T-helper 1 cell treated with Interleukin-12 subunit alpha and Interleukin-12 subunit beta and Interleukin-4 antibody, amounts not matched to agents 30 μg/mL and 1 μg/mL, for 36 hours (primary cell): Measurements from ENCODE around the gene FXYD3.

Experiments
- H3K27ac Mint-ChIP-seq: one replicate; pipeline ENCODE4 v1.8.0; 2021; ENCODE audit warnings: mild to moderate bottlenecking, mixed read lengths
- H3K27me3 Mint-ChIP-seq: one replicate; pipeline ENCODE4 v1.8.0; 2021; ENCODE audit warnings: low read depth, mixed read lengths
- H3K36me3 Mint-ChIP-seq: one replicate; pipeline ENCODE4 v1.8.0; 2021; ENCODE audit warnings: low read depth, mixed read lengths
- H3K4me1 Mint-ChIP-seq: one replicate; pipeline ENCODE4 v1.8.0; 2021; ENCODE audit warnings: low read depth, mixed read lengths
- H3K4me3 Mint-ChIP-seq: one replicate; pipeline ENCODE4 v1.8.0; 2021; ENCODE audit warnings: mild to moderate bottlenecking, moderate library complexity, mixed read lengths
- H3K9me3 Mint-ChIP-seq: one replicate; pipeline ENCODE4 v1.8.0; 2021; ENCODE audit warnings: mixed read lengths

Gene FXYD3, protein sequence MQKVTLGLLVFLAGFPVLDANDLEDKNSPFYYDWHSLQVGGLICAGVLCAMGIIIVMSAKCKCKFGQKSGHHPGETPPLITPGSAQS

DNA sequence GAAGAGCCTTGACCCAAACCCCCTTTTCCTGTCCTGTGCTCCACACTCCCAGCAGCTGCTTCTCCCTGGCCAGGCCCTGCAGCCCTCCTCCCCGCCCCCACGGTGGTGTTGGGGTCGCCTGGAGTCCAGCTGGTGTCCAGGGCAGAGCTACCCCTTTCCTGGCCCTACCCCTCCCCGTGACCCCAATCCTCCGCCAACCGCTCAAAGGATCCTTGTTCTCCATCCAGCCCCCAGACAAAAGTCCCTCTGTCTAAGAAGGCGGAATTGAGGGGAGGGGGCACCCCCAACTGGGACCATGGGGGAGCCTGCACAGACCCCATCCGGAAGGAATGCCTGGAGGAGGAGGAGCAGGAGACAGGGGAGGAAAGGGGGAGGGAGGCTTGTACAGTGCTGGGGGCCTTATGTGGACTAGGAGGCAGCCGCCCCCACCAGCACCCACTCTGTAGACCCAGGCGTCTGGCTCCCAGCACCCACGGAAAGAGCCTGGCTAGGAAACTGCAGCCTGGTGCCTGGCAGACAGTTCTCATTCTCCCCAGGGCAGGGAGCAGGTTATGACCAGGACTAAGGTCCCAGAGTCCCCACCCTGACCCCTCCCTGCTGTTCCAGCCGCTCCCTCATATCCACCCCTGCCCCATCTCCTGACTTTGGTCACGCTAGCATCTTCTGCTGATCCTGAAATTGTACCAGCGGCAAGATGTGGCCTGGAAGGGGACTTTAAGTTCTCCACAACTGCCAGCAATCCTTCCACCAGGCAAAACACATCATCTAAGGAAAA, at the start of gene FXYD3:
TSS of gene FXYD3 (plus strand) at position 647 of the 775 bp plus-strand sequence. CDS start 3,554 bp downstream, outside the sequence.
- no peak within 1 kb of the TSS for H3K4me3 Mint-ChIP-seq
- no peak within 1 kb of the TSS for H3K27ac Mint-ChIP-seq
- no peaks in the 10 kb centered on the region for H3K9me3 Mint-ChIP-seq
- peaks cover 10% of the 10 kb centered on the region for H3K27me3 Mint-ChIP-seq
- peaks cover 5% of the 10 kb centered on the region for H3K4me1 Mint-ChIP-seq
- H3K36me3 Mint-ChIP-seq, result no peaks in the 10 kb centered on the region

DNA sequence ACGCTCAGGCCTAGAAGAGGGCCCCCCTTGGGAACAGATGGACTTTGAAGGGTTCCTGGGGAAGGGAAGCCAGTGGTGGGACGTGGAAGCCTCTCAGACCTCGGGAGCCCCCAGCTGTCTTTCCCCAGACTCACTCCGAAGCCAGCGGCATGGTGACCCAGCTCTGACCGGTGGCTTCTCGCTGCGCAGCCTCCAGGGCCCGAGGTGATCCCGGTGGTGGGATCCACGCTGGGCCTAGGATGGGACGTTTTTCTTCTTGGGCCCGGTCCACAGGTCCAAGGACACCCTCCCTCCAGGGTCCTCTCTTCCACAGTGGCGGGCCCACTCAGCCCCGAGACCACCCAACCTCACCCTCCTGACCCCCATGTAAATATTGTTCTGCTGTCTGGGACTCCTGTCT, 49.5 kb upstream of the FXYD3 start:
- Mint-ChIP-seq H3K27me3 (peaks cover 8% of the 10 kb centered on the region), H3K27ac (no peak overlapping the region), H3K9me3 (no peaks in the 10 kb centered on the region), H3K4me3 (no peak overlapping the region), H3K4me1 (peaks cover 7% of the 10 kb centered on the region), H3K36me3 (no peaks in the 10 kb centered on the region)

DNA sequence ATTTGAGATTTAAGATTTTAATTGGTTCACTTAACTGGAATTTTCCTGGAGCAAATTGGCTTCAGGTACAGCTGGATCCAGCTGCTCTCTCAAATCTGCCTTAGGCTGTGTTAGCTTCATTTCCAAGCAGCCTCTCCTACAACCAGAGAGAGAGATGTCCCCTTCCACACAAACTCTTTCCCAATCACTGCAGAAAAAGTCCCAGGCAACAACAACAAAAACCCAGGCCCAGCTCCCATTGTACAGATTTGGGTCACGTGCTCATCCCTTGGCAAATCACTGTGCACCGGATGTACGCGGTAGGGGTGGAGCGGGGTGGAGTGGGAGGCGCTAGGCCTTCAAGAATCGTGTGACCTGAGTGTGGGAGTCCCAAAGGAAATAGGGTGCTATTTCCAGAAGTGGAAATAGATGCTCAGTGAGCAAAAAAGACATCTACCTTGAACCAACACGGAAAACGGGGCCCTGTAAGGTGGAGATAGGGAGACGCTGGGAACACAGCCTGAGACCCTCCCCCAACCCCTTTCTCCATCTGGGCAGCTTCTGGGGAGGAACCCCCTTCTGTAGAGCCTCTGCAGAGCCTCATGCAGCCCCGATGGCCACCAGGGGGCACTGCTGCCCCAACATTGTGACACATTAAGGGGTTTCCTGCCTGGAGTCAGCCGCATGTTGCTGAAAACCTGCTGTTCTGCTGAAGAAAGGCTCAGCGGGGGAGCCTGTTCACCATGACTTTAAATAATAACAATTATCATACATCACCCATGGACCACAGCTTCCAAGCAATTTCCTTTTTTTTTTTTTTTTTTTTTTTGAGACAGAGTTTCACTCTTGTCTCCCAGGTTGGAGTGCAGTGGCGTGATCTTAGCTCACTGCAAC, 48.7 kb upstream of the FXYD3 start:
- Mint-ChIP-seq H3K27ac (peak overlapping the region; percentile 52), H3K4me3 (no peak overlapping the region), H3K9me3 (no peaks in the 10 kb centered on the region), H3K4me1 (peaks cover 7% of the 10 kb centered on the region), H3K27me3 (peaks cover 8% of the 10 kb centered on the region), H3K36me3 (no peaks in the 10 kb centered on the region)

DNA sequence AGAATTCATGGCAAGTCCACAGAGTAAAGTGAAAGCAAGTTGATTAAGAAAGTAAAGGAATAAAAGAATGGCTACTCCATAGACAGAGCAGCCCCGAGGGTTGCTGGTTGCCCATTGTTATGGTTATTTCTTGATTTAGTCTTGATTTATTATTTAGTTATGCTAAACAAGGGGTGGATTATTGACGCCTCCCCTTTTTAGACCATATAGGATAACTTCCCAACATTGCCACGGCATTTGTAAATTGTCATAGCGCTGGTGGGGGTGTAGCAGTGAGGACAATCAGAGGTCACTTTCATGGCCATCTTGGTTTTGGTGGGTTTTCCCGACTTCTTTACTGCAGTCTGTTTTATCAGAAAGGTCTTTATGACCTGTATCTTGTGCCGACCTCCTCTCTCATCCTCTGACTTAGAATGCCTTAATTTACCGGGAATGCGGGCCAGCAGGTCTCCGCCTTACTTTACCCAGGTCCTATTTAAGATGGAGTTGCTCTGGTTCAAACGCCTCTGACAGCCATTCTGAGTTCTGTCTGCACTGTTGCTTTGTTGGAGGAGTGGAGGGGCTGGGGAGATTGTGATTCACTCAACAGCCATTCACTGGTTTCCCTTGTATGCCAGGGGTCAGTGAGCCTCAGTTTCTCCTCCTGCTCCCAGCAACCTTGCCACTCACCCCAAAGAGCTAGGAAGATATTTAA, 46.5 kb upstream of the FXYD3 start:
- Mint-ChIP-seq H3K27me3 (peaks cover 6% of the 10 kb centered on the region), H3K4me1 (peaks cover 7% of the 10 kb centered on the region), H3K4me3 (no peak overlapping the region), H3K27ac (no peak overlapping the region), H3K9me3 (no peaks in the 10 kb centered on the region), H3K36me3 (no peaks in the 10 kb centered on the region)

DNA sequence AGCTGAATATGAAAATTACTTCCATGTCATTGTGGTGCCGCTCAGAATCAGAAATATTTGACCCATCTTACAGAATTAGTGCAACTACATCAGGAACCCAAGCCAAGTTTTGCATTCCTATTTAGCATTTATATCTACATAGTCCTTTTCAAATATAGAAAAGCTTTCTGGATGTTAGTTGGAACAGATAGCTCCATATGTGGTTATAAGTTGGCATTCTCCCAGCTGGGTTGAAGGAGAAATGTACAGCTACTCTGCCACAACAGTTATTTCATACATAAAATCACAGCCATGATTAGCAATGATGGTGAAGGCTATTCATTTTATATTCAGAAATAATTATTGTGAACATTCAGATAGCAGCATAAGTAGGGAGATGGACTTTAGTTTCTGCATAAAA, 45.9 kb upstream of the FXYD3 start:
- no peaks in the 10 kb centered on the region for H3K9me3 Mint-ChIP-seq
- H3K4me1 Mint-ChIP-seq, result peaks cover 7% of the 10 kb centered on the region

DNA sequence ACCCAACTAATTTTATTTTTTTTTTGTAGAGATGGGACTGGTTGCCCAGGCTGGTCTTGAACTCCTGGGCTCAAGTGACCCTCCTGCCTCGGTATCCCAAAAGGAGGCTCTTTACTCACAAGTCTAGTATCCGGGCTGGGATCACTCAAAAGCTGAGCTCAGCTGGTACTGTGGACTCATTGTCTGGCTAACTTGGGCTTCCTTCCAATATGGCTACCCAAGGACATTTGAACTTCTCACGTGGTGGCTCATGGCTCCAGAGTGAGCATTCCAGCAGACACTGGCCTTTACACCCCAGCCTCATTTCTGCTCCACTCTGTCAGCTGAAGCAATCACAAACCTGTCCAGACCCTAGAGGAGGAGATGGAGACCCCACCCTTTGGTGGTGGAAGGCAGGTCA, 45.2 kb upstream of the FXYD3 start:
- no peak overlapping the region for H3K27ac Mint-ChIP-seq
- peaks cover 4% of the 10 kb centered on the region for H3K27me3 Mint-ChIP-seq
- no peaks in the 10 kb centered on the region for H3K36me3 Mint-ChIP-seq
- no peaks in the 10 kb centered on the region for H3K9me3 Mint-ChIP-seq
- H3K4me1 Mint-ChIP-seq, result peaks cover 7% of the 10 kb centered on the region
- no peak overlapping the region for H3K4me3 Mint-ChIP-seq

More for the DNA sequence above, 45.9 kb upstream of the FXYD3 start:
- H3K4me3 Mint-ChIP-seq, result no peak overlapping the region
- no peaks in the 10 kb centered on the region for H3K36me3 Mint-ChIP-seq
- peaks cover 4% of the 10 kb centered on the region for H3K27me3 Mint-ChIP-seq
- H3K27ac Mint-ChIP-seq, result no peak overlapping the region

DNA sequence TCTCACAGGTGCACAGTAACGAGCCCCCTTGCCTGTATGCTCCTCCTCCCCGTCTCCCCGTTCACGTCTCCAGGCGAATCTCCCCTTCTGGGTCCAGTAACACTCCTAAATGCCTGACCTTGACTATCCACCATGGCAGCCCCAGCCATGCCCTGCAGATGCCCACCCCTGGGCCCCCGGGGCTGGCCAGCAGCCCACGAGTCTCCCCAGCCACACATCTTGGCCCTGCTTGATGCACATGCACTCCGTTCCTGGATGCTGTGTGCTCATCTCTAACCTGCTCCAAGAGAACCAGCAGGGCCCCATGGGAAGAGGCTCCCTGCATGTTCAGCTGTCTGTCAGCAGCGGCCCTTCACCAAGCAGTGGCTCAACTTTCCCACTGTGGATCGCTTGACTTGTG, 42.1 kb upstream of the FXYD3 start:
- Mint-ChIP-seq H3K36me3 (no peaks in the 10 kb centered on the region), H3K4me1 (no peaks in the 10 kb centered on the region), H3K9me3 (no peaks in the 10 kb centered on the region), H3K27me3 (peaks cover 9% of the 10 kb centered on the region), H3K27ac (no peak overlapping the region), H3K4me3 (no peak overlapping the region)

DNA sequence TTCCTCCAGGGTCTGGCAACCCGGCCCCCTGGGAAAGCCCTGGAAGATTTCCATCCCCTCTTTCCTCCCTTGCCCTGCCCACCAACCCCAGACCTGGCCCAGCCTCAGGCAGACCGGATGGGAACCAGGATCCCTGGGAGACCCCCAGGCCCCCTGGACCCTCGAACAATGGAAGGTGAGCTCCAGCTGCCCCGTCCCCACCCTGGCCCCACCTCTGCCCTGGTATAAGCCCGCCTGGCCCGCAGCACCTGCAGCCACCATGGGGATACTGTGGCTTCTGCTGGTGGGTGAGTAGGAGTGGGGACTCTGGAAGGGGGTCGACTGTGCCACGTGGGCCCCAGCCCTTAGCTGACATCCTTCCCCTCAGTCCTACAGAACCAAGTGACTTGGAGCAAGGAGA, 41.7 kb upstream of the FXYD3 start:
- Mint-ChIP-seq H3K27ac (no peak overlapping the region), H3K4me1 (no peaks in the 10 kb centered on the region), H3K27me3 (peaks cover 13% of the 10 kb centered on the region), H3K4me3 (no peak overlapping the region), H3K36me3 (no peaks in the 10 kb centered on the region), H3K9me3 (no peaks in the 10 kb centered on the region)

DNA sequence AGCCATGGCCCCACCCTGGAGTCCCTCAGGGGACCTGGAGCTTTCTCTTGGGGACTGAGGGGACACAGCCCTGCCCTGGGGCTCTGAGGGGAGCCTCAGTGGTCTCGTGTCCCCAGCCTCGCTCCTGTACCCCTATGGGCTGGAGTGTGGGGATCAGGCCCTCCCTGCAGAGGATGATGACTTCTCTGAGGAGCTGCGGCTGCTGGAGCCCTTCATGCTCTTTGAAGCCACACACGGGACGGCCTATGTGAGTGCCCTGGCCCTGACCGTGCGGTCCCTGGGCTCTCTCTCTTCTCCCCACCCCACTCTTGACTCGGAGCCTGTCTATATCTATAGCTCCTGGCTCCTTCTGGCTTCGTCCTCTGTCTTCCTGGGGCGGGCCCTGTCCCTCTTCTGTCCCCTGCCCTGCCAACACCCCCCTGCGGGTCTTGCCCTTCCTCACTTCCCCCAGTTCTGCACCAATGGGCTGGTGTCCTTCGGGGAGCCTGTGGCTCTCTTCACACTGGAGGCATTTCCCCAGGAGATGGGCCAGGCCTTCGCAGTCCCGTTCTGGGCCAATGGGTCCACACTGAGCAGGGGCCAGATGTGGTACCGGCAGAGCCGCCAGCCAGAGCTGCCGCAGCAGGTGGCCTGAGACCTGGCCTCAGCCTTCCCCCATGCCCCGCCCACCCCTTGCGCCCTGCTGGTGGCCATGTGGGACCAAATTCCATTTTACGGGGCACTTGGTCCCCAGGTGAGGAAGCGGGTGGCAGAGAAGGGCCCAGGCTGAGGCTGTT, 41.0 kb upstream of the FXYD3 start:
- Mint-ChIP-seq H3K36me3 (no peaks in the 10 kb centered on the region), H3K4me3 (no peak overlapping the region), H3K9me3 (no peaks in the 10 kb centered on the region), H3K27me3 (peaks cover 9% of the 10 kb centered on the region), H3K4me1 (no peaks in the 10 kb centered on the region), H3K27ac (no peak overlapping the region)

DNA sequence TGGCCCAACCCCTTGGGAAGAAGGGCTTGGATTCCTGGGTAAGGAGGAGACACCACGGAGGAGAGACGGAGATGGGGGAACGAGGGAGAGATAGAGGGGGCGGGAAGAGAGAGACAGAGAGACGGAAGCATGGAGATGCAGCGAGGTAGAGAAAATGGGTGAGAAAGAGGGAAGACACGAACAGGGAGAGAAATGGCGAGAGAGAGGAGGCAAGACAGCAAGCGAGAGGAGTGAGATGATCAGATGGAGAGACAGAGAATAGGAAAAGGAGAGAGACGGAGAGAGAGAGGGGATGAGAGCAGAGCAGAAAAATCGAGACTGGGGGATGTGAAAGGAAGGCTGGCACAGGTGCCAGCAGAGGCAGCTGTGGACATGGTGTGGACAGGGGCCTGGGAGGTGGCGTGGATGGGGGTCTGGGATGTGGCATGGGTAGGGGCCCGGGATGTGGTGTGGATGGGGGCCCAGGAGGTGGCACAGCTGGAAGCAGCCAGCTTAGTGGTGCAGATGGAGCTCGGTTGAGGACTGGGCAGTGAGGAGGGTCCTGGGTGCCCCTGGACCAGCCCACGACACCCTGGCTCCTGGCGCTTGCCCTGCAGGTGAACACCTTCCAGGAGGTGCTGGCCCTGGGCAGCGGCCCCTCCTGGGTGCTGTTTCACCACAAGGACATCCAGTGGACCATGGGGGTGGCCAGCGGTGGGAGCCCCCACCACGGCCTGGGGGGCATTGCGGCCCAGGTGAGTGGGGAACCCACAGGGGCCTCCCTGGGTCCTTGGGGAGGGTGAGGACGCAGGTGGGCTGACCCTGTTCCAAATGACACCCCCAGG, 40.2 kb upstream of the FXYD3 start:
- Mint-ChIP-seq H3K9me3 (no peaks in the 10 kb centered on the region), H3K36me3 (no peaks in the 10 kb centered on the region)

DNA sequence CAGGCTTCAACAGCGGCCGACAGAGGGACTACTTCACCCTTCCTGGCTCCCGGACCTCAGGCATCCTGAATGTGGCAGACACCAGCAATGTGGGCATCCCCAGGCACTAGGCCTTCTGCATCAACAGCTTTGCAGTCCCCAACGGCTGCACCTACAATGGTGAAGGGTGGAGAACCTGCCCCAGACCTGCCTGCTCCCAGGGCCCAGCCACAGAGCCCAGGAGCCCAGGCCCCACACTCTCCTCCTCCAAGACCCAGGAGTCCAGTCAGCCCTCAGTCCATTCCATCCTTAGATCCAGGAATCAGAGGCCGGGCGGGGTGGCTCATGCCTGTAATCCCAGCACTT, 39.6 kb upstream of the FXYD3 start:
- H3K9me3 Mint-ChIP-seq, result no peaks in the 10 kb centered on the region
- no peak overlapping the region for H3K4me3 Mint-ChIP-seq
- H3K27ac Mint-ChIP-seq, result no peak overlapping the region
- H3K36me3 Mint-ChIP-seq, result no peaks in the 10 kb centered on the region
- peaks cover 9% of the 10 kb centered on the region for H3K27me3 Mint-ChIP-seq
- no peaks in the 10 kb centered on the region for H3K4me1 Mint-ChIP-seq

More for the DNA sequence above, 40.2 kb upstream of the FXYD3 start:
- Mint-ChIP-seq H3K4me1 (no peaks in the 10 kb centered on the region), H3K4me3 (no peak overlapping the region), H3K27ac (no peak overlapping the region), H3K27me3 (peaks cover 9% of the 10 kb centered on the region)

DNA sequence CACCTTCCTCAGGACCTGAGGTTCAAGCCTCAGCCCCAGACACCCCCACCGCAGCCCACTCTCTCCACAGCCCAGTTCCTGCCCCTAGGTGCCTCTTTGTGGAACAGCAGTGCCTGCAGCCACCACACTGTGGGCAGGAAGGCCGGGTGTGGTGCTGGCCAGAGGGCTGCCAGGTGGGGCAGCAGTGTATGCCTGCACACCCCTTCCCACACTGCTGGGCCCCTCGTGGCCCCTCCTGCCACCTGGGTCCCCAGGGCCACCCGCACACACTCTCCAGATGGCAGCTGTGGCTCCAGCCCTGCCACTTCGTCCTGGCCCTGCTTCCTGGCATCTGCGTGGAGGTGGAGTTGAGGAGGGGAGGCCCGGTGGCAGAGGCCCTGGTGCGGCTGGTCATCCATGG, 39.0 kb upstream of the FXYD3 start:
- Mint-ChIP-seq H3K9me3 (no peaks in the 10 kb centered on the region), H3K4me1 (no peaks in the 10 kb centered on the region), H3K27ac (no peak overlapping the region), H3K4me3 (no peak overlapping the region), H3K36me3 (no peaks in the 10 kb centered on the region), H3K27me3 (peaks cover 9% of the 10 kb centered on the region)

DNA sequence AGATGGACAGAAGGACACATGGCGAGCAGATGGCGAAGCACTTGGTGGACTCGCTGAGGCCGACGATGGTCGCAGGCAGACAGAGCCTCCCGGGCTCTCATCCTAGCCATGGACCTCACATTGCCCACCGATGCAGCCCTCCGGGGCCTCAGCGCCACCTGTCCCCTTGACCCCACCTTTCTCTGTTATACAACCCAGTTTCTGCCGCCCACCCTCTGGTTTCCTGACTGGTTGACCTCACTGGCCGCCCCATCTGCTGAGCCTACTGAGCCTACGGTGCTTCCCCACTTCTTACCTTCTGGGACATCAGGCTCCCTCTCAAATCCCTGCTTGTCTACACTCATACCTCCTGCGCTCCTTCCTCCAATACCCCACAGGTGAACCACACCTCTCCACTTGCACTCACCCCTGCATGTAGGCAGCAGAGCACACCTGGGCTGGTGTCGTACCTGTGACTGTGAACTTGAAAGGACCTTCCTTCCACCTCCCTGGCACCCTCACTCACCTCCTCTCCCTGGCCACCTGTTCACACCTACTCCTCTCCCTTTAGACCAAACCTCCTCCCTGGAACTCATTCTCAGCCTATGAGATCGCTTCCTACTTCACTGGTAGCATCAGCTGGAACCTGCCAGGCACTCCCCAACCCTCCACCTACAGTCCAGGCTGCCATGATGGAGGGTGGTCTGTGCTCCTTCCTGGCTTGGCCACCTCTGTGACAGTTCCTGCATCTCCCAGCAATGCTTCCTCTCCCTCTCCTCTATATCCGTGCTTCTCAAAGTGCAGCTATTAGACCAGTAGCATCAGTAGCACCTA, 38.0 kb upstream of the FXYD3 start:
- no peak overlapping the region for H3K27ac Mint-ChIP-seq
- H3K27me3 Mint-ChIP-seq, result peaks cover 9% of the 10 kb centered on the region
- no peaks in the 10 kb centered on the region for H3K36me3 Mint-ChIP-seq
- no peaks in the 10 kb centered on the region for H3K9me3 Mint-ChIP-seq
- H3K4me1 Mint-ChIP-seq, result no peaks in the 10 kb centered on the region
- H3K4me3 Mint-ChIP-seq, result no peak overlapping the region
